ENCODE measurements around the gene GRM8.

GRM8 gene

GRCh38 chr7:126605056-126605455 is 647.7 kb downstream of the GRM8 start:
- Histone ChIP-seq H3K27me3 (ENCODE audit: control insufficient read depth, insufficient read depth, low read length) (no peaks in the 10 kb centered on the region), H3K36me3 (ENCODE audit: control insufficient read depth, insufficient read depth, low read length) (no peaks in the 10 kb centered on the region), H3K4me3 (ENCODE audit: low read length) (no peak overlapping the region), H3K9me3 (ENCODE audit: control insufficient read depth, insufficient read depth, low read length) (no peaks in the 10 kb centered on the region), H3K4me1 (ENCODE audit: control insufficient read depth, insufficient read depth, low read length) (no peaks in the 10 kb centered on the region), H3K27ac (ENCODE audit: low read length) (no peak overlapping the region)
- no CpG with 5 or more reads among the region's 3 CpGs for WGBS (ENCODE audit: insufficient coverage, insufficient read length)
- DNase-seq (ENCODE audit: low read depth, low spot score), result no peak

- Histone ChIP-seq H3K27me3 (ENCODE audit: control insufficient read depth, insufficient read depth, low read length) (no peaks in the 10 kb centered on the region), H3K27ac (ENCODE audit: low read length) (no peak overlapping the region), H3K4me3 (ENCODE audit: low read length) (no peak overlapping the region), H3K36me3 (ENCODE audit: control insufficient read depth, insufficient read depth, low read length) (no peaks in the 10 kb centered on the region), H3K4me1 (ENCODE audit: control insufficient read depth, insufficient read depth, low read length) (no peaks in the 10 kb centered on the region), H3K9me3 (ENCODE audit: control insufficient read depth, insufficient read depth, low read length) (no peaks in the 10 kb centered on the region)
- DNase-seq (ENCODE audit: low read depth, low spot score), result no peak
- no CpG with 5 or more reads among the region's 6 CpGs for WGBS (ENCODE audit: insufficient coverage, insufficient read length)
Measured at GRCh38 chr7:126589068-126589684, 663.6 kb downstream of the GRM8 start.

GRCh38 chr7:126578338-126578737 is 674.4 kb downstream of the GRM8 start:
- DNase-seq (ENCODE audit: low read depth, low spot score), result no peak

GRCh38 chr7:126574276-126575250 is 678.2 kb downstream of the GRM8 start:
- H3K9me3 ChIP-seq (ENCODE audit: control insufficient read depth, insufficient read depth, low read length), result no peaks in the 10 kb centered on the region
- peak; percentile 7 for DNase-seq (ENCODE audit: low read depth, low spot score)

More at GRCh38 chr7:126578338-126578737, 674.4 kb downstream of the GRM8 start:
- Histone ChIP-seq H3K4me3 (ENCODE audit: low read length) (no peak overlapping the region), H3K4me1 (ENCODE audit: control insufficient read depth, insufficient read depth, low read length) (no peaks in the 10 kb centered on the region), H3K27me3 (ENCODE audit: control insufficient read depth, insufficient read depth, low read length) (no peaks in the 10 kb centered on the region), H3K9me3 (ENCODE audit: control insufficient read depth, insufficient read depth, low read length) (no peaks in the 10 kb centered on the region), H3K27ac (ENCODE audit: low read length) (no peak overlapping the region), H3K36me3 (ENCODE audit: control insufficient read depth, insufficient read depth, low read length) (no peaks in the 10 kb centered on the region)
- no CpG with 5 or more reads among the region's 2 CpGs for WGBS (ENCODE audit: insufficient coverage, insufficient read length)

GRCh38 chr7:126570845-126571244 is 681.9 kb downstream of the GRM8 start:
- no peak for DNase-seq (ENCODE audit: low read depth, low spot score)
- no CpG with 5 or more reads among the region's 1 CpG for WGBS (ENCODE audit: insufficient coverage, insufficient read length)
- no peaks in the 10 kb centered on the region for H3K36me3 ChIP-seq (ENCODE audit: control insufficient read depth, insufficient read depth, low read length)
- H3K9me3 ChIP-seq (ENCODE audit: control insufficient read depth, insufficient read depth, low read length), result no peaks in the 10 kb centered on the region
- H3K4me1 ChIP-seq (ENCODE audit: control insufficient read depth, insufficient read depth, low read length), result no peaks in the 10 kb centered on the region
- no peak overlapping the region for H3K4me3 ChIP-seq (ENCODE audit: low read length)
- H3K27ac ChIP-seq (ENCODE audit: low read length), result no peak overlapping the region
- H3K27me3 ChIP-seq (ENCODE audit: control insufficient read depth, insufficient read depth, low read length), result no peaks in the 10 kb centered on the region

More at GRCh38 chr7:126574276-126575250, 678.2 kb downstream of the GRM8 start:
- Histone ChIP-seq H3K27ac (ENCODE audit: low read length) (no peak overlapping the region), H3K27me3 (ENCODE audit: control insufficient read depth, insufficient read depth, low read length) (no peaks in the 10 kb centered on the region), H3K4me1 (ENCODE audit: control insufficient read depth, insufficient read depth, low read length) (no peaks in the 10 kb centered on the region), H3K4me3 (ENCODE audit: low read length) (no peak overlapping the region), H3K36me3 (ENCODE audit: control insufficient read depth, insufficient read depth, low read length) (no peaks in the 10 kb centered on the region)
- no CpG with 5 or more reads among the region's 6 CpGs for WGBS (ENCODE audit: insufficient coverage, insufficient read length)

- no peak for DNase-seq (ENCODE audit: low read depth, low spot score)
- H3K27ac ChIP-seq (ENCODE audit: low read length), result no peak overlapping the region
- WGBS (ENCODE audit: insufficient coverage, insufficient read length), result no CpG with 5 or more reads among the region's 3 CpGs
- no peaks in the 10 kb centered on the region for H3K4me1 ChIP-seq (ENCODE audit: control insufficient read depth, insufficient read depth, low read length)
- no peak overlapping the region for H3K4me3 ChIP-seq (ENCODE audit: low read length)
- no peaks in the 10 kb centered on the region for H3K9me3 ChIP-seq (ENCODE audit: control insufficient read depth, insufficient read depth, low read length)
- H3K36me3 ChIP-seq (ENCODE audit: control insufficient read depth, insufficient read depth, low read length), result no peaks in the 10 kb centered on the region
- H3K27me3 ChIP-seq (ENCODE audit: control insufficient read depth, insufficient read depth, low read length), result no peaks in the 10 kb centered on the region
Measured at GRCh38 chr7:126569402-126569801, 683.3 kb downstream of the GRM8 start.

- Histone ChIP-seq H3K27ac (ENCODE audit: low read length) (no peak overlapping the region), H3K4me3 (ENCODE audit: low read length) (no peak overlapping the region), H3K4me1 (ENCODE audit: control insufficient read depth, insufficient read depth, low read length) (no peaks in the 10 kb centered on the region; the same call in 1 of the 2 replicates), H3K9me3 (ENCODE audit: control insufficient read depth, insufficient read depth, low read length) (no peaks in the 10 kb centered on the region), H3K27me3 (ENCODE audit: control insufficient read depth, insufficient read depth, low read length) (no peaks in the 10 kb centered on the region), H3K36me3 (ENCODE audit: control insufficient read depth, insufficient read depth, low read length) (no peaks in the 10 kb centered on the region)
- DNase-seq (ENCODE audit: low read depth, low spot score), result no peak
- no CpG with 5 or more reads among the region's 4 CpGs for WGBS (ENCODE audit: insufficient coverage, insufficient read length)
Measured at GRCh38 chr7:126557271-126557670, 695.5 kb downstream of the GRM8 start.

- H3K36me3 ChIP-seq (ENCODE audit: control insufficient read depth, insufficient read depth, low read length), result no peaks in the 10 kb centered on the region
- no peak overlapping the region for H3K4me3 ChIP-seq (ENCODE audit: low read length)
- DNase-seq (ENCODE audit: low read depth, low spot score), result no peak
- no peaks in the 10 kb centered on the region for H3K4me1 ChIP-seq (ENCODE audit: control insufficient read depth, insufficient read depth, low read length)
- H3K27ac ChIP-seq (ENCODE audit: low read length), result no peak overlapping the region
- no CpG with 5 or more reads among the region's 5 CpGs for WGBS (ENCODE audit: insufficient coverage, insufficient read length)
- no peaks in the 10 kb centered on the region for H3K9me3 ChIP-seq (ENCODE audit: control insufficient read depth, insufficient read depth, low read length)
- no peaks in the 10 kb centered on the region for H3K27me3 ChIP-seq (ENCODE audit: control insufficient read depth, insufficient read depth, low read length)
Measured at GRCh38 chr7:126541406-126541805, 711.3 kb downstream of the GRM8 start.

GRCh38 chr7:126535176-126535575 is 717.6 kb downstream of the GRM8 start:
- no peak for DNase-seq (ENCODE audit: low read depth, low spot score)
- H3K9me3 ChIP-seq (ENCODE audit: control insufficient read depth, insufficient read depth, low read length), result no peaks in the 10 kb centered on the region
- no CpG with 5 or more reads among the region's 5 CpGs for WGBS (ENCODE audit: insufficient coverage, insufficient read length)
- H3K4me1 ChIP-seq (ENCODE audit: control insufficient read depth, insufficient read depth, low read length), result no peaks in the 10 kb centered on the region
- no peaks in the 10 kb centered on the region for H3K36me3 ChIP-seq (ENCODE audit: control insufficient read depth, insufficient read depth, low read length)
- H3K27ac ChIP-seq (ENCODE audit: low read length), result no peak overlapping the region
- no peaks in the 10 kb centered on the region for H3K27me3 ChIP-seq (ENCODE audit: control insufficient read depth, insufficient read depth, low read length)
- H3K4me3 ChIP-seq (ENCODE audit: low read length), result no peak overlapping the region

- no peaks in the 10 kb centered on the region for H3K36me3 ChIP-seq (ENCODE audit: control insufficient read depth, insufficient read depth, low read length)
- no peaks in the 10 kb centered on the region for H3K4me1 ChIP-seq (ENCODE audit: control insufficient read depth, insufficient read depth, low read length)
- WGBS (ENCODE audit: insufficient coverage, insufficient read length), result no CpG with 5 or more reads among the region's 7 CpGs
- DNase-seq (ENCODE audit: low read depth, low spot score), result no peak
- H3K27me3 ChIP-seq (ENCODE audit: control insufficient read depth, insufficient read depth, low read length), result no peaks in the 10 kb centered on the region
- no peaks in the 10 kb centered on the region for H3K9me3 ChIP-seq (ENCODE audit: control insufficient read depth, insufficient read depth, low read length)
- H3K4me3 ChIP-seq (ENCODE audit: low read length), result no peak overlapping the region
- no peak overlapping the region for H3K27ac ChIP-seq (ENCODE audit: low read length)
Measured at GRCh38 chr7:126533715-126534114, 719.0 kb downstream of the GRM8 start.

All from iPS DF 6.9 (cell line).